ENCODE measurements around the gene GNAL.
A peak's percentile ranks its signal among the peaks of the same experiment; 100 is the strongest.
"Not testable (repeated sequence)": the region's sequence is repeated elsewhere in the genome, so short reads cannot be mapped to it uniquely, and the experiment has no call there.

Gene GNAL

GRCh38 chr18:11688972-11689668 is at the start of gene GNAL:
GNAL (plus strand) TSS chr18:11689264; CDS start chr18:11689564, 300 bp downstream.
- H3K4me1 Mint-ChIP-seq: peaks cover 6% of the 10 kb centered on the region
- no peak for DNase-seq (ENCODE audit: low spot score in 2 of 2)
- H3K4me3 Mint-ChIP-seq: peak within 1 kb of the TSS; percentile 62
- peaks cover under 1% of the 10 kb centered on the region for H3K36me3 Mint-ChIP-seq (ENCODE audit: insufficient read depth)
- no peak within 1 kb of the TSS for H3K27ac Mint-ChIP-seq (ENCODE audit: low read depth)
- peaks cover 13% of the 10 kb centered on the region for H3K9me3 Mint-ChIP-seq
- H3K27me3 Mint-ChIP-seq: peaks cover 45% of the 10 kb centered on the region
- peak; percentile 32 for ATAC-seq (replicated peaks; ENCODE audit: extremely low read depth, poor library complexity, severe bottlenecking)

GRCh38 chr18:11647310-11647709 is 41.8 kb upstream of the GNAL start:
- ATAC-seq (replicated peaks; ENCODE audit: extremely low read depth, poor library complexity, severe bottlenecking); H3K36me3 Mint-ChIP-seq (ENCODE audit: insufficient read depth); H3K9me3 Mint-ChIP-seq; H3K27ac Mint-ChIP-seq (ENCODE audit: low read depth); H3K4me1 Mint-ChIP-seq; H3K4me3 Mint-ChIP-seq; DNase-seq (ENCODE audit: low spot score in 2 of 2): not testable (repeated sequence)
- peaks cover 11% of the 10 kb centered on the region for H3K27me3 Mint-ChIP-seq

DNA sequence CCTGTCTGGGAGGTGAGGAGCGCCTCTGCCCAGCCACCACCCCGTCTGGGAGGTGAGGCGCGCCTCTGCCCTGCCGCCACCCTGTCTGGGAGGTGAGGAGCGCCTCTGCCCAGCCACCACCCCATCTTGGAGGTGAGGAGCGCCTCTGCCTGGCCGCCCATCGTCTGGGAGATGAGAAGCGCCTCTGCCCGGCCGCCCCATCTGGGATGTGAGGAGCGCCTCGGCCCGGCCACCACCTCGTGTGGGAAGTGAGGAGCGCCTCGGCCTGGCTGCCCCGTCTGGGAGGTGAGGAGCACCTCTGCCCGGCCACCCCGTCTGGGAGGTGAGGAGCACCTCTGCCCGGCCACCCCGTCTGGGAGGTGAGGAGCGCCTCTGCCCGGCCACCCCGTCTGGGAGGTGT is 41.3 kb upstream of the GNAL start:
- not testable (repeated sequence) for DNase-seq (ENCODE audit: low spot score in 2 of 2); H3K27ac Mint-ChIP-seq (ENCODE audit: low read depth); H3K36me3 Mint-ChIP-seq (ENCODE audit: insufficient read depth); H3K4me3 Mint-ChIP-seq; H3K9me3 Mint-ChIP-seq; H3K4me1 Mint-ChIP-seq; ATAC-seq (replicated peaks; ENCODE audit: extremely low read depth, poor library complexity, severe bottlenecking)
- H3K27me3 Mint-ChIP-seq: peaks cover 11% of the 10 kb centered on the region

- Mint-ChIP-seq H3K27ac (ENCODE audit: low read depth) (no peak overlapping the region), H3K4me1 (no peaks in the 10 kb centered on the region), H3K9me3 (no peaks in the 10 kb centered on the region), H3K4me3 (no peak overlapping the region), H3K27me3 (peaks cover 28% of the 10 kb centered on the region), H3K36me3 (ENCODE audit: insufficient read depth) (no peaks in the 10 kb centered on the region)
- DNase-seq (ENCODE audit: low spot score in 2 of 2): no peak
- no peak for ATAC-seq (replicated peaks; ENCODE audit: extremely low read depth, poor library complexity, severe bottlenecking)
Observed at GRCh38 chr18:11649839-11650238, 39.2 kb upstream of the GNAL start.

DNA sequence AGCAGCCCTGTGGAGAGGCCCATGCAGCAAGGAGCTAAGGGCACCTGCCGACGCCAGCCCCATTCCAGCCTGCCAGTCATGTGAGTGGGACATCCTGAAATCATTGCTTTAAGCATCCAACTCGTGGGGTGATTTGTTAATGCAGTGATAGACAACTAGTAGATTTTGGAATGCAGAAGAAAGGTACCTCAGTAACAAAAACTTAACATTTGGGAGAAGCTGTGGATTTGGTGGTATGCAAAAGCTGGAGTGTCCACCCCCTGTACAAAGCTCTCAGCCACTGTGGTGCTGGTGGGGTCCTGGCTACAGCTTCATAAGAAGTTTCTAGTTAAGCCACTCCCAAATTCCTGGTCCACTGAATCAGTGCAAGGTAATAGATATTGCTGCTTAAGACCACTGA is 37.2 kb upstream of the GNAL start:
- Mint-ChIP-seq H3K27ac (ENCODE audit: low read depth) (no peak overlapping the region), H3K36me3 (ENCODE audit: insufficient read depth) (no peaks in the 10 kb centered on the region), H3K9me3 (no peaks in the 10 kb centered on the region), H3K27me3 (peaks cover 42% of the 10 kb centered on the region), H3K4me3 (no peak overlapping the region), H3K4me1 (no peaks in the 10 kb centered on the region)
- DNase-seq (ENCODE audit: low spot score in 2 of 2): no peak
- no peak for ATAC-seq (replicated peaks; ENCODE audit: extremely low read depth, poor library complexity, severe bottlenecking)

GRCh38 chr18:11653521-11653920 is 35.5 kb upstream of the GNAL start:
- Mint-ChIP-seq H3K27me3 (peaks cover 58% of the 10 kb centered on the region), H3K9me3 (no peaks in the 10 kb centered on the region), H3K27ac (ENCODE audit: low read depth) (no peak overlapping the region), H3K4me3 (no peak overlapping the region), H3K36me3 (ENCODE audit: insufficient read depth) (no peaks in the 10 kb centered on the region), H3K4me1 (no peaks in the 10 kb centered on the region)
- DNase-seq (ENCODE audit: low spot score in 2 of 2) (no peak), ATAC-seq (replicated peaks; ENCODE audit: extremely low read depth, poor library complexity, severe bottlenecking) (no peak)

- no peaks in the 10 kb centered on the region for H3K36me3 Mint-ChIP-seq (ENCODE audit: insufficient read depth)
- H3K27ac Mint-ChIP-seq (ENCODE audit: low read depth): no peak overlapping the region
- H3K9me3 Mint-ChIP-seq: no peaks in the 10 kb centered on the region
- ATAC-seq (replicated peaks; ENCODE audit: extremely low read depth, poor library complexity, severe bottlenecking) (no peak), DNase-seq (ENCODE audit: low spot score in 2 of 2) (no peak)
- H3K4me1 Mint-ChIP-seq: no peaks in the 10 kb centered on the region
- peaks cover 67% of the 10 kb centered on the region for H3K27me3 Mint-ChIP-seq
- no peak overlapping the region for H3K4me3 Mint-ChIP-seq
Observed at GRCh38 chr18:11654736-11655605, 34.1 kb upstream of the GNAL start.

DNA sequence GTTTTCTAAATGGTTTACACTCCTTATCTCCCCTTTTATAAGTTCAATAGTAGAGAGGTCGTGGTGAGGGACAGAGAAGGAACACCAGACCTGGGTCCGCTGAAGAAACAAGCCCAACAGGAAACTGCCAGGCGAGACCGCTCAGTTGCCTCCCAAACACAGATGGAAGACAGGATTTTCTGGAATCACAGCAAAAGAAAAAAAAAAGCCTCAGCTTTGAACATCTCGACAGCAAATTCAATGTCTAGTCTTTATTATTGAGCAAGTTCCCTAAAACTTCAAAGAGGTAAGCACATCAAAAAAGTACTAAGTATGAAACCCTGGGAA is 33.5 kb upstream of the GNAL start:
- H3K4me1 Mint-ChIP-seq: no peaks in the 10 kb centered on the region
- no peak overlapping the region for H3K27ac Mint-ChIP-seq (ENCODE audit: low read depth)
- ATAC-seq (replicated peaks; ENCODE audit: extremely low read depth, poor library complexity, severe bottlenecking): no peak
- no peaks in the 10 kb centered on the region for H3K36me3 Mint-ChIP-seq (ENCODE audit: insufficient read depth)
- H3K9me3 Mint-ChIP-seq: no peaks in the 10 kb centered on the region
- DNase-seq (ENCODE audit: low spot score in 2 of 2): no peak
- no peak overlapping the region for H3K4me3 Mint-ChIP-seq
- H3K27me3 Mint-ChIP-seq: peaks cover 67% of the 10 kb centered on the region

DNA sequence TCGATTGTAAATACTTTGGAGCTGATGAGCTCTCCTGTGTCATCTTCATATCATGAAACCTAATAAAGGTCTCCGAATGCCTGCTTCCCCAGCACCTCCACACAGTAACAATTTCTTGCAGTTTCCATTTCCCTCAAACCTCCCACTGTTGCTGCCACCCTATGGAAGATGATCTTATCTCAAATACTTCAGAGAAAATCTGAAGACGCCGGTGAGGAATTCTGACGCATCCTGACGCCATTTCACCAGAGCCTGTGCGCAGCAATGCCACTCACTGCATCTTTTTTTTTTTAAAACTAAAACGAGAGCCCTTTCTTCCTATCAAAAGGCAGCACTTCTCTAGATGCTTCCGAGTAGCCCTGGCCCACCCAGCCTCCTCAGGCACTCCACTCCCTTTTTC is 31.9 kb upstream of the GNAL start:
- no peak for ATAC-seq (replicated peaks; ENCODE audit: extremely low read depth, poor library complexity, severe bottlenecking)
- Mint-ChIP-seq H3K4me1 (no peaks in the 10 kb centered on the region), H3K36me3 (ENCODE audit: insufficient read depth) (no peaks in the 10 kb centered on the region), H3K27me3 (peaks cover 56% of the 10 kb centered on the region), H3K9me3 (no peaks in the 10 kb centered on the region), H3K27ac (ENCODE audit: low read depth) (no peak overlapping the region), H3K4me3 (no peak overlapping the region)
- DNase-seq (ENCODE audit: low spot score in 2 of 2): no peak

DNA sequence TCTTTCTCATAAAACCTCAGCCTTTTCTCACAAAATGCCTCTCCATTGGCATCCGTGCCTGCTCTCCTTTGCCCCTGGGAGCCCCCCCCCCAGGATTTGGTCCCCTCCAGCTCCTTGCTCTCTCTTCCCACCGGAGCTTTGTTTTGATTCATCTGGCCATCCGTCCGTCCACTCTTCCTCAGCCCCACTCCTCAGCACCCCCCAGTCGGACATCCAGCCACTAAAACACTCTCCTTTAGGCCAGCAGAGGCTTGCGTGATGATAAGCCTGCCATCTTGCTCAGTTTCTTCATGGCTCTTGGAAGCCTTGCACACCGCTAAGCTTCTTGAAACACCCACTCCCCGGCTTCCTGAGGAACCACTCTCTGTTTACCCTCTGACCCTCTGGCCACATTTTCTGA is 31.5 kb upstream of the GNAL start:
- H3K27me3 Mint-ChIP-seq: peaks cover 56% of the 10 kb centered on the region

GRCh38 chr18:11658019-11658418 is 31.0 kb upstream of the GNAL start:
- Mint-ChIP-seq H3K36me3 (ENCODE audit: insufficient read depth) (no peaks in the 10 kb centered on the region), H3K4me1 (no peaks in the 10 kb centered on the region), H3K27me3 (peaks cover 56% of the 10 kb centered on the region), H3K4me3 (no peak overlapping the region), H3K9me3 (no peaks in the 10 kb centered on the region), H3K27ac (ENCODE audit: low read depth) (no peak overlapping the region)
- DNase-seq (ENCODE audit: low spot score in 2 of 2): no peak
- ATAC-seq (replicated peaks; ENCODE audit: extremely low read depth, poor library complexity, severe bottlenecking): no peak

More for the DNA sequence above, 31.5 kb upstream of the GNAL start:
- ATAC-seq (replicated peaks; ENCODE audit: extremely low read depth, poor library complexity, severe bottlenecking) (no peak), DNase-seq (ENCODE audit: low spot score in 2 of 2) (no peak)
- H3K27ac Mint-ChIP-seq (ENCODE audit: low read depth): no peak overlapping the region
- H3K36me3 Mint-ChIP-seq (ENCODE audit: insufficient read depth): no peaks in the 10 kb centered on the region
- no peak overlapping the region for H3K4me3 Mint-ChIP-seq
- H3K4me1 Mint-ChIP-seq: no peaks in the 10 kb centered on the region
- H3K9me3 Mint-ChIP-seq: no peaks in the 10 kb centered on the region

GRCh38 chr18:11658989-11659388 is 30.1 kb upstream of the GNAL start:
- no peaks in the 10 kb centered on the region for H3K4me1 Mint-ChIP-seq
- H3K27me3 Mint-ChIP-seq: peaks cover 47% of the 10 kb centered on the region
- no peaks in the 10 kb centered on the region for H3K9me3 Mint-ChIP-seq
- DNase-seq (ENCODE audit: low spot score in 2 of 2) (no peak), ATAC-seq (replicated peaks; ENCODE audit: extremely low read depth, poor library complexity, severe bottlenecking) (no peak)
- H3K4me3 Mint-ChIP-seq: no peak overlapping the region
- no peaks in the 10 kb centered on the region for H3K36me3 Mint-ChIP-seq (ENCODE audit: insufficient read depth)
- no peak overlapping the region for H3K27ac Mint-ChIP-seq (ENCODE audit: low read depth)

DNA sequence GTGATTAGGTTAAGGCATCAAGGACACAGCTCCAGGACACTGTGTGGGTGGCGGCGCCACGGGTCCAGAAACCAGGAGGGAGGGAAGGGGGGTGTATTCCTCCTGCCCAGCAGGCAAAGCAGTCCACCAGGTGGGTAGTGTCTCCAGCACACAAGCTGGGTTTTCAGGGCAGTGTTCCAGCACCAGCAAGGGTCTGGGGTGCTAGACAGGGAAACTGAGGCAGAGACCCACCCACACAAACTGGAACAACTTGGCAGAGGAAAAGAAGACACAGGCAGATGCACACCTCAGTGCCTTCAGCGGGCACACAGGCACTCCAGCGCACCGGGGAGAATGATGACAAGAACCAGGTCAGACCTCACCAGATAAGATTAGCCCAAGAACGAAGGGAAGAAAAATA is 28.4 kb upstream of the GNAL start:
- DNase-seq (ENCODE audit: low spot score in 2 of 2) (no peak), ATAC-seq (replicated peaks; ENCODE audit: extremely low read depth, poor library complexity, severe bottlenecking) (no peak)
- Mint-ChIP-seq H3K27me3 (peaks cover 30% of the 10 kb centered on the region), H3K27ac (ENCODE audit: low read depth) (no peak overlapping the region), H3K36me3 (ENCODE audit: insufficient read depth) (no peaks in the 10 kb centered on the region), H3K4me1 (no peaks in the 10 kb centered on the region), H3K4me3 (no peak overlapping the region), H3K9me3 (no peaks in the 10 kb centered on the region)
